ENCODE measurements around the gene SMU1. TPM values are rescaled to one million over a fixed set of nuclear protein-coding genes. Genes with fewer than 3 reads are reported as not detected.

The SMU1 gene
- total RNA-seq, 2 donors from 2014 or later = 25.0 to 28.7 TPM

- no peak overlapping the region for H3K27ac ChIP-seq (ENCODE audit: low read depth, low read length)
- Mint-ChIP-seq H3K27ac (peak overlapping the region; percentile 52), H3K4me1 (peaks cover 21% of the 10 kb centered on the region)
Measured at GRCh38 chr9:33106827-33107621, 30.6 kb upstream of the SMU1 start.

GRCh38 chr9:33106372-33106771, 29.9 kb upstream of the SMU1 start:
- Histone ChIP-seq H3K27ac (ENCODE audit: low read depth, low read length) (no peak overlapping the region), H3K4me1 (ENCODE audit: control insufficient read depth, insufficient read depth, low read length) (peaks cover 4% of the 10 kb centered on the region), H3K9me3 (ENCODE audit: control insufficient read depth, low read length) (no peaks in the 10 kb centered on the region), H3K9ac (ENCODE audit: extremely low read depth, low read length, poor library complexity, severe bottlenecking) (no peak overlapping the region), H3K27me3 (ENCODE audit: control insufficient read depth, insufficient read depth, low read length, poor library complexity, severe bottlenecking) (no peaks in the 10 kb centered on the region), H3K36me3 (ENCODE audit: control insufficient read depth, insufficient read depth, low read length) (peaks cover 7% of the 10 kb centered on the region), H3K4me3 (ENCODE audit: low read length) (no peak overlapping the region)
- peaks cover 16% of the 10 kb centered on the region for H3K4me1 Mint-ChIP-seq
- H3K9me3 Mint-ChIP-seq = no peaks in the 10 kb centered on the region
- 87 to 92% methylated on average over 2 to 4 of the region's 4 CpGs for WGBS, 2 experiments (ENCODE audit: insufficient coverage in 1 of 2, insufficient read length in 1 of 2)
- no peak for DNase-seq
- no peak overlapping the region for H3K4me3 Mint-ChIP-seq
- peak overlapping the region; percentile 52 for H3K27ac Mint-ChIP-seq
- peaks cover 2% of the 10 kb centered on the region for H3K36me3 Mint-ChIP-seq (ENCODE audit: low read depth)
- no peak for TF ChIP-seq CTCF (conservative IDR thresholded peaks at IDR 0.05)
- no peaks in the 10 kb centered on the region for H3K27me3 Mint-ChIP-seq (ENCODE audit: insufficient read depth)

More at GRCh38 chr9:33106827-33107621, 30.6 kb upstream of the SMU1 start:
- H3K36me3 Mint-ChIP-seq (ENCODE audit: low read depth) = peaks cover 2% of the 10 kb centered on the region
- H3K36me3 ChIP-seq (ENCODE audit: control insufficient read depth, insufficient read depth, low read length) = peaks cover 7% of the 10 kb centered on the region
- H3K27me3 ChIP-seq (ENCODE audit: control insufficient read depth, insufficient read depth, low read length, poor library complexity, severe bottlenecking) = no peaks in the 10 kb centered on the region
- peak; percentile 65 for DNase-seq
- WGBS, 2 experiments (ENCODE audit: insufficient coverage in 1 of 2, insufficient read length in 1 of 2) = 87 to 97% methylated on average over 5 to 10 of the region's 10 CpGs
- TF ChIP-seq CTCF (conservative IDR thresholded peaks at IDR 0.05) = no peak
- no peaks in the 10 kb centered on the region for H3K9me3 Mint-ChIP-seq
- no peak overlapping the region for H3K9ac ChIP-seq (ENCODE audit: extremely low read depth, low read length, poor library complexity, severe bottlenecking)
- H3K4me3 ChIP-seq (ENCODE audit: low read length) = no peak overlapping the region
- H3K27me3 Mint-ChIP-seq (ENCODE audit: insufficient read depth) = no peaks in the 10 kb centered on the region
- no peak overlapping the region for H3K4me3 Mint-ChIP-seq
- peaks cover 4% of the 10 kb centered on the region for H3K4me1 ChIP-seq (ENCODE audit: control insufficient read depth, insufficient read depth, low read length)
- no peaks in the 10 kb centered on the region for H3K9me3 ChIP-seq (ENCODE audit: control insufficient read depth, low read length)

GRCh38 chr9:33105959-33106358, 29.5 kb upstream of the SMU1 start:
- TF ChIP-seq CTCF (conservative IDR thresholded peaks at IDR 0.05) = no peak
- Mint-ChIP-seq H3K4me3 (no peak overlapping the region), H3K36me3 (ENCODE audit: low read depth) (peaks cover 2% of the 10 kb centered on the region), H3K27ac (no peak overlapping the region), H3K9me3 (no peaks in the 10 kb centered on the region), H3K4me1 (peaks cover 14% of the 10 kb centered on the region), H3K27me3 (ENCODE audit: insufficient read depth) (no peaks in the 10 kb centered on the region)
- no peaks in the 10 kb centered on the region for H3K9me3 ChIP-seq (ENCODE audit: control insufficient read depth, low read length)
- no peak overlapping the region for H3K27ac ChIP-seq (ENCODE audit: low read depth, low read length)
- no peaks in the 10 kb centered on the region for H3K27me3 ChIP-seq (ENCODE audit: control insufficient read depth, insufficient read depth, low read length, poor library complexity, severe bottlenecking)
- no peak overlapping the region for H3K4me3 ChIP-seq (ENCODE audit: low read length)
- H3K36me3 ChIP-seq (ENCODE audit: control insufficient read depth, insufficient read depth, low read length) = peaks cover 7% of the 10 kb centered on the region
- no peak overlapping the region for H3K9ac ChIP-seq (ENCODE audit: extremely low read depth, low read length, poor library complexity, severe bottlenecking)
- no peak for DNase-seq
- peaks cover 4% of the 10 kb centered on the region for H3K4me1 ChIP-seq (ENCODE audit: control insufficient read depth, insufficient read depth, low read length)
- WGBS, 2 experiments (ENCODE audit: insufficient coverage in 1 of 2, insufficient read length in 1 of 2) = 91 to 100% methylated on average over 1 of the region's 1 CpG
